ENCODE measurements around the gene GREB1L.
"Not testable (repeated sequence)": the region's sequence is repeated elsewhere in the genome, so short reads cannot be mapped to it uniquely, and the experiment has no call there.

GREB1L gene

GRCh38 chr18:21264651-21265050 lies 22.6 kb downstream of the GREB1L start:
- no peak for DNase-seq (ENCODE audit: low spot score)

- no peak for DNase-seq (ENCODE audit: low spot score)
Measured at GRCh38 chr18:21265971-21266673, 24.1 kb downstream of the GREB1L start.

GRCh38 chr18:21267400-21267799 lies 25.4 kb downstream of the GREB1L start:
- DNase-seq (ENCODE audit: low spot score): no peak

DNA sequence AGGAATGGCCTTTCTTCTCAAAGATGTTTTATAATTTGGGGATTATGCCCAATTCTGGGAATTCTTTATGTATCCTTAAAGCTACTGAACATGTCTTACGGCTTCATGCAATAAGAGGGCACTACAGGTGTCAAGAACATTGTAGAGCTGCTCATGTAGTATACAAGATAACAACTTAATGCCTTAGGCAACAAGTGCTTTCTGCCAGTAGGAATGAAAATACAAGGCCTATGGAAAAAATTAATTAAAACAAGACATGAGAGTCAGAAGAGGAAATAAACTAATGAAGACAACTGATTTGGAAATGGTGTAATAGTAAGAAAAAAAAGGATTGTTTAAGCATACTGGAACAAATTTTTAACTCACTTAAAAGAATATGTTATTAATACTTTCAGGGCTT lies 27.3 kb downstream of the GREB1L start:
- no peak for DNase-seq (ENCODE audit: low spot score)

DNA sequence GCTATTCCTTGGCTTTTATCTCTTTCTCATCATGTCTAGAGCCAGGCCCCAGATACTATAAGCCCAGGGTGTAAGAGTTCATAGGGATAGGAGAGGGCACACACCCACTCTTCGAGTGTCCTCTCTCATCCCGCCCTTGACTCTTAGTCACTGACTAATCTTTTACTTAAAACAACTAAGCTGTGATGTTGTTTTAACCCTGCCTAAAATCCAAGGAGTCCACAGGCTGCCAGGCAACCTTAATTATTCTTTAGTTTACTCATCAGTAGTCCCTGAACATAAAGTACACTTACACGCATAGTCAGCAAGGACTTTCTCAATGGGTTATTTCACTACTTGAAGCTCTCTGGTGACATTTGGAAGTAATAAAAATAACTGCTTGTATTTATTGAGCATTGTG lies 28.4 kb downstream of the GREB1L start:
- DNase-seq (ENCODE audit: low spot score): no peak

DNA sequence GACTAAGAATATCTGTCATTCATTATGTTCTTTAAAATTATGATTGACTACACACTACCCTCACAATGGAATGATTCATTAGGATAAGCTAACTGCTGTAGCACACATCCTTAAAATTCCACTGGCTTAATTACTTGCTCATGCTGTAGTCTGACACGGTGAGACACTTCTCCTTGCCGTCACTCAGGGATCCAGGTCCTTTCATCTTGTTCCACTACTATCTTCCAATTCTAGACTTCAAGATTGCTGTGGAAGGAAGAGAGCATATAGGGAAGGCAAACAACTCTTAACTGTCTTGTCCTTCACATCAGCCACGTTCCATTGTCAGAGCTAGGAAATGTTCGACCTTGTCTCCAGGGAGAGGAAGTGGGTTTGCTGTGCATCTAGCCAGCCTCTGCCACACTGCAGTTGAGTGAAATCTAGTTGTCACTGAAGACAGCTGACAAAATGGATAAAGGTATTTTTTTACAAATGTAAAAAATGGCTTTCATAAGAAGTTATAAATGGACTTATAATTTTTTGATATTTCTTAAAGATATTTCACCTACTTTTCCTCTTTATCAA lies 30.1 kb downstream of the GREB1L start:
- no peak for DNase-seq (ENCODE audit: low spot score)

GRCh38 chr18:21273568-21273967 lies 31.5 kb downstream of the GREB1L start:
- DNase-seq (ENCODE audit: low spot score): no peak

- DNase-seq (ENCODE audit: low spot score): no peak
Measured at GRCh38 chr18:21275645-21276044, 33.6 kb downstream of the GREB1L start.

DNA sequence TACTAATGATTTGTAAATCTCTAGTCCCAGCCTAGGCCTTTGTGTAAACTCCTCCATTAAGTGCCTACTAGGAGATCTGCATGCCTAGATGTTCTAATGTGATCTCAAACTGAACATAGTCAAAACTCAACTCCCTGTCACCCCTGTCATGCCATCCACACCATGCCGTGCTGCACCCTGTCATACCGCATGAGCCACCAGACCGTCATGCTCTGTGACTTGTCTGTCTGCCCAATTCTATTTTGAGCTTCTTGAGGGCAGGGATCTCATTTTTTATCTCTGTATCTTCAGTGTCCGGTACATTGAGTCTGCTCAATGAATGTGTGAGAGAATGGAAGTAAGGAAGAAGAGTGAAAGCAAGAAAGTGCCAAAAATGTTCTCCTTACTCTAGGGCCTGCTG lies 35.5 kb downstream of the GREB1L start:
- no peak for DNase-seq (ENCODE audit: low spot score)

DNA sequence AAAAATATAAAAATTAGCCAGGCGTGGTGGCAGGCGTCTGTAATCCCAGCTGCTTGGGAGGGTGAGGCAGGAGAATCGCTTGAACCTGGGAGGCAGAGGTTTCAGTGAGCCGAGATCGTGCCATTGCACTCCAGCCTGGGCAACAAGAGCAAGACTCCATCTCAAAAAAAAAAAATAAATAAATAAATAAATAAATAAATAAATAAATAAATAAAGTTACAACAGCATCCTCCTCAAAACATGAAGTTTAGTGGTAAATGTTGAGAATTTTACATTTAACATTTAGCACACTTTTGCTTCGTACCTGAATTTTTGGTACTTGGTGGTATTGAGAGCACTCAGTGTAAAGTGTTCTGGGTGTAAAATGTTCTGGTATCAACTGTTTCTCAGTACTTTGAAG lies 36.2 kb downstream of the GREB1L start:
- DNase-seq (ENCODE audit: low spot score): not testable (repeated sequence)

DNA sequence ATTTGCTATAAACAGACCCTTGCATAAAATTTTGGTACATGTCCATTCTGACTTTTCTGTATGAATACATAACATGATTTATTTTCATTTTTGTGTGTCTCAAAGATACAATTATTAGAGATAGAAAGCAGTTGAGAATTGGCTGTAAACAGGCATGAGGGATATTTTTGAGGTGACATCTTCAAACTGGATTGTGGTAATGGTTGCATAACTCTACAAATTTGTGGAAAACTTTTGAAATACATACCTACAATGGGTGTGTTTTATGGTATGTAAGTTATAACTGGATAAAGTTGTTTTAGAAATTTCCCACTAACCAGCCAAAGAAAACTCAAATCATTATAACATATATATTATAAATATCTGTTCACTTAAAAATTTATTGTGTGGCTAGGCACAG lies 39.6 kb downstream of the GREB1L start:
- no peak for DNase-seq (ENCODE audit: low spot score)

DNA sequence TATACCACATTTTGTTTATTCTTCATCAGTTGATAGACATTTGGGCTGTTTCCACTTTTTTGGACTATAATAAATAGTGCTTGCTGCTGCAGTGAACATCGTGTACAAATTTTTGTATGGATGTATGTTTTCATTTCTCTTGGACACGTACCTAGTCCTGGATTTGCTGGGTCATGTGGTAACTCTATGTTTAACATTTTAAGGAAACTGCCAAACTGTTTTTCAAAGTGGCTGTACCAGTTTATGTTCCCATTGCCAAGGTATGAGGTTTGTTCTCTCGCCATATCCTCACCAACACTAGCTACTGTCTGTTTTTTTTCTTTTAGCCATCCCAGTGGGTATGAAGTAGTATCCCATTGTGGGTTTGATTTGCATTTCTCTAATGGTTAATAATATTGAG lies 42.5 kb downstream of the GREB1L start:
- DNase-seq (ENCODE audit: low spot score): no peak

GRCh38 chr18:21289827-21290226 lies 47.8 kb downstream of the GREB1L start:
- DNase-seq (ENCODE audit: low spot score): no peak

GRCh38 chr18:21291106-21291505 lies 49.1 kb downstream of the GREB1L start:
- no peak for DNase-seq (ENCODE audit: low spot score)

- DNase-seq (ENCODE audit: low spot score): no peak
Measured at GRCh38 chr18:21293479-21293878, 51.4 kb downstream of the GREB1L start.

- DNase-seq (ENCODE audit: low spot score): no peak
Measured at GRCh38 chr18:21295101-21295500, 53.1 kb downstream of the GREB1L start.

- no peak for DNase-seq (ENCODE audit: low spot score)
Measured at GRCh38 chr18:21296045-21296444, 54.0 kb downstream of the GREB1L start.

- no peak for DNase-seq (ENCODE audit: low spot score)
Measured at GRCh38 chr18:21298351-21298750, 56.3 kb downstream of the GREB1L start.

DNA sequence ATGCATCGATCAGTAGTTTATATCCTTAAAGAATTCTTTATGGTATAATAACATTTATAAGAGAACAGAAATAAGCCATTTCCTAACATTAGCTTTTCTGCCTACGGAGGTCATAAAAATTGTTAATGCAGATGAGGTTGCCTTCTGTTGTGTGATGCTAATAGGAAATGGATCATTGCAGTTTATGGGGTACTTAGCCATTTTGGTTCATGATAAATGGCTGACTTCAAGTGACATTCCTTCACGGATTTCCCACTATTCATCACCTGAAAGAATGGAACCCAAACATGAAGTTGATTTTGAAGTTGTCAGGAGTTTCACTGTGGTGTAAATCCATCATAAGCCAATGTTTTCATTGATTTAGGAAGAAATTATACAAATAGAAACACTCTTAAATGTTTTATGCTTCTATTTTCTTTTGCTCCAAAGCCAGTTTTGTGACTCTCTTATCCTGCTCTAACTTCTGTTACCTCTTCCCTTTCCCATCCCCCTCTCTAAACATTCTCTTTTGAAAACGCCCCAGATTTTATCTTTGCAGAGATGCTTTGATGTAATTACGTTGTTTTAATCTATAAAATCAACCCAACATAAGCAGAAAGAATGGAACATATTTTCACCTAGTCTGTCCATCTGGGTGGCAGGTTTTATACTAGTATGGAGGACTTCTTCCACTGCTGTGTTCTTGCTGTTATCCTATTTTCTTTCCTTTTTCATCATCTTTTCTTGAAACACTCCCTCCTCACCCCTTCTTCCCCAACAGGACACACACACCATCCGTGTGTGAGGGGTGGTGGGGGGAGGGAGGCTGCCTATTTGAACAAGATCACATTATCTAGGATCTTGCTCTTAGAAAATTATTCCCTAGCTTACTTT lies 58.2 kb downstream of the GREB1L start:
- no peak for DNase-seq (ENCODE audit: low spot score)

GRCh38 chr18:21300908-21301200 lies 58.8 kb downstream of the GREB1L start:
- DNase-seq (ENCODE audit: low spot score): no peak

- no peak for DNase-seq (ENCODE audit: low spot score)
Measured at GRCh38 chr18:21303445-21303844, 61.4 kb downstream of the GREB1L start.

DNA sequence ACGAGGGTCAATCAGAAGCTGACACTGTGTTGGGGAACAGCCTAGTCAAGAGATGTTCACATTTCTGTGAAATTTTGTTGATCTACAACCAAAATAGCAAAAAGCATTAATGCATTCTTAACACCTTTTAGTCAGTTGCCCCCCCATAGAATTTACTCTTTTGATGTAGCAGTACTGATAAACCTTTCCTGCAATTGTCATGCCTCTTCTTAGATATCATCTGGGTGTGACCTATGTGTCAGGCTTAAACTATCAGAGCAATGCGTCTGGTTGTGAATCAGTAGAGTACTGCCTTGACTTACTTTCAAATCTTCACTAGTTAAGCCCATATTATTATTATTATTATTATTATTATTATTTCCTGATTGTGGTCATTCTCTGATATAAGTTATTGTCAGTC lies 61.9 kb downstream of the GREB1L start:
- DNase-seq (ENCODE audit: low spot score): no peak

GRCh38 chr18:21305621-21306020 lies 63.6 kb downstream of the GREB1L start:
- no peak for DNase-seq (ENCODE audit: low spot score)

All from germinal center (tissue), 1 donor.